DOHH2 (cell line): Measurements from ENCODE around the gene ANKMY1.

ENCODE experiments used
- H3F3A ChIP-seq: fragments of 200-600 bp; sonication (generic), shearing (Covaris generic); 2 replicates; pipeline ENCODE4 v1.6.0; 2016; ENCODE audit warnings: antibody characterized with exemption, mild to moderate bottlenecking; ENCODE audit not compliant: control insufficient read depth, insufficient read depth
- H3K27ac ChIP-seq: fragments of 200-600 bp; sonication (generic); 2 replicates; pipeline ENCODE4 v1.5.1; 2014; ENCODE audit warnings: low read depth, mild to moderate bottlenecking, low read length, moderate library complexity
- H3K27me3 ChIP-seq: fragments of 200-600 bp; sonication (generic); 2 replicates; pipeline ENCODE4 v1.6.1; 2014; ENCODE audit warnings: mild to moderate bottlenecking, low read length, mixed read lengths; ENCODE audit not compliant: control insufficient read depth
- H3K36me3 ChIP-seq: fragments of 200-600 bp; sonication (generic); 2 replicates; pipeline ENCODE4 v1.6.1; 2014; ENCODE audit warnings: mild to moderate bottlenecking, low read length, moderate library complexity, mixed read lengths; ENCODE audit not compliant: control insufficient read depth
- H3K4me1 ChIP-seq: fragments of 200-600 bp; sonication (generic); 2 replicates; pipeline ENCODE4 v1.6.1; 2014; ENCODE audit warnings: mild to moderate bottlenecking, low read length, mixed read lengths; ENCODE audit not compliant: control insufficient read depth
- H3K4me2 ChIP-seq: fragments of 200-600 bp; sonication (generic); 2 replicates; pipeline ENCODE4 v1.6.0; 2014; ENCODE audit warnings: mild to moderate bottlenecking, low read length, moderate library complexity
- H3K4me3 ChIP-seq: fragments of 200-600 bp; sonication (generic); 2 replicates; pipeline ENCODE4 v1.5.1; 2014; ENCODE audit warnings: mild to moderate bottlenecking, low read length, mixed read lengths
- H3K79me2 ChIP-seq: fragments of 200-600 bp; sonication (generic); 2 replicates; pipeline ENCODE4 v1.6.1; 2014; ENCODE audit warnings: mild to moderate bottlenecking, low read length, mixed read lengths; ENCODE audit not compliant: control insufficient read depth
- H3K9me2 ChIP-seq: fragments of 200-600 bp; sonication (generic); replicated peaks from 2 replicates; pipeline ENCODE4 v1.6.1; 2014; ENCODE audit warnings: mild to moderate bottlenecking, low read length, mixed read lengths; ENCODE audit not compliant: control insufficient read depth
- H3K9me3 ChIP-seq: fragments of 200-600 bp; sonication (generic); 2 replicates; pipeline ENCODE4 v1.6.1; 2014; ENCODE audit warnings: antibody characterized with exemption, low read length, mixed read lengths; ENCODE audit not compliant: control insufficient read depth, insufficient read depth
- H4K20me1 ChIP-seq: fragments of 200-600 bp; sonication (generic); 2 replicates; pipeline ENCODE4 v1.6.0; 2014; ENCODE audit warnings: low read depth, mild to moderate bottlenecking, antibody characterized with exemption, low read length, moderate library complexity; ENCODE audit not compliant: control insufficient read depth, insufficient read depth
- EZH2phosphoT487 ChIP-seq: fragments of 200-600 bp; sonication (generic); IDR thresholded peaks from 2 replicates; pipeline ENCODE4 v1.6.1; 2017; ENCODE audit warnings: borderline replicate concordance, mild to moderate bottlenecking, antibody characterized with exemption, low read length, moderate library complexity, mixed read lengths
- TF ChIP-seq, protein P1 (sequence below): fragments of 200-600 bp; sonication (generic); IDR thresholded peaks from one replicate; pipeline ENCODE4 v1.5.1; 2014; ENCODE audit warnings: antibody characterized with exemption, mild to moderate bottlenecking, low read depth, low read length; ENCODE audit not compliant: poor library complexity, severe bottlenecking

The ANKMY1 gene

DNA sequence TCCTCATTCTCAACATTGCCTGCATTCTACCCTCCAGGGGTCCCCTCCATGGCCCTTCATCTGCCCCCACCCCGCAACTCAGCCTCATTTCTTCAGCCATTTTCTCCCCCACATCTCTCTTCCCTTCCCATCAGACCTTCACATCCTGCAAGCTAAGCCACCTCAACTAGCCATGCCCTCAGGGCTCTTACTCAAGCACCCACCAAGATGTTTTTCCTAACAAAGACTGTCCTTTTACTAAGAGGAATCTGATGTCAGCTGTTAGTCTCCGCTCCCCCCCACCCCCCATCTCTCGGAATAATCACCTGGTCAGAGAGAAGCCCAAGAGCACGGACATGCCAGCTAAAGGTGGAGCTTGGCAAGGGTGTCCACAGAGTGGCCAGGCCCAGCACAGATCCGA lies 24.0 kb upstream of the ANKMY1 start:
- Histone ChIP-seq H3K4me3 (no peak overlapping the region), H3F3A (peaks cover 18% of the 10 kb centered on the region), H4K20me1 (no peaks in the 10 kb centered on the region), H3K27me3 (no peaks in the 10 kb centered on the region), H3K9me2 (no peaks in the 10 kb centered on the region), H3K36me3 (peaks cover 62% of the 10 kb centered on the region), H3K4me2 (no peak overlapping the region), H3K79me2 (peaks cover 67% of the 10 kb centered on the region), H3K4me1 (peaks cover 66% of the 10 kb centered on the region), H3K27ac (no peak overlapping the region), H3K9me3 (no peaks in the 10 kb centered on the region)
- TF ChIP-seq EZH2phosphoT487 = no peak
- TF ChIP-seq, protein P1, sequence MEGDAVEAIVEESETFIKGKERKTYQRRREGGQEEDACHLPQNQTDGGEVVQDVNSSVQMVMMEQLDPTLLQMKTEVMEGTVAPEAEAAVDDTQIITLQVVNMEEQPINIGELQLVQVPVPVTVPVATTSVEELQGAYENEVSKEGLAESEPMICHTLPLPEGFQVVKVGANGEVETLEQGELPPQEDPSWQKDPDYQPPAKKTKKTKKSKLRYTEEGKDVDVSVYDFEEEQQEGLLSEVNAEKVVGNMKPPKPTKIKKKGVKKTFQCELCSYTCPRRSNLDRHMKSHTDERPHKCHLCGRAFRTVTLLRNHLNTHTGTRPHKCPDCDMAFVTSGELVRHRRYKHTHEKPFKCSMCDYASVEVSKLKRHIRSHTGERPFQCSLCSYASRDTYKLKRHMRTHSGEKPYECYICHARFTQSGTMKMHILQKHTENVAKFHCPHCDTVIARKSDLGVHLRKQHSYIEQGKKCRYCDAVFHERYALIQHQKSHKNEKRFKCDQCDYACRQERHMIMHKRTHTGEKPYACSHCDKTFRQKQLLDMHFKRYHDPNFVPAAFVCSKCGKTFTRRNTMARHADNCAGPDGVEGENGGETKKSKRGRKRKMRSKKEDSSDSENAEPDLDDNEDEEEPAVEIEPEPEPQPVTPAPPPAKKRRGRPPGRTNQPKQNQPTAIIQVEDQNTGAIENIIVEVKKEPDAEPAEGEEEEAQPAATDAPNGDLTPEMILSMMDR = no peak

DNA sequence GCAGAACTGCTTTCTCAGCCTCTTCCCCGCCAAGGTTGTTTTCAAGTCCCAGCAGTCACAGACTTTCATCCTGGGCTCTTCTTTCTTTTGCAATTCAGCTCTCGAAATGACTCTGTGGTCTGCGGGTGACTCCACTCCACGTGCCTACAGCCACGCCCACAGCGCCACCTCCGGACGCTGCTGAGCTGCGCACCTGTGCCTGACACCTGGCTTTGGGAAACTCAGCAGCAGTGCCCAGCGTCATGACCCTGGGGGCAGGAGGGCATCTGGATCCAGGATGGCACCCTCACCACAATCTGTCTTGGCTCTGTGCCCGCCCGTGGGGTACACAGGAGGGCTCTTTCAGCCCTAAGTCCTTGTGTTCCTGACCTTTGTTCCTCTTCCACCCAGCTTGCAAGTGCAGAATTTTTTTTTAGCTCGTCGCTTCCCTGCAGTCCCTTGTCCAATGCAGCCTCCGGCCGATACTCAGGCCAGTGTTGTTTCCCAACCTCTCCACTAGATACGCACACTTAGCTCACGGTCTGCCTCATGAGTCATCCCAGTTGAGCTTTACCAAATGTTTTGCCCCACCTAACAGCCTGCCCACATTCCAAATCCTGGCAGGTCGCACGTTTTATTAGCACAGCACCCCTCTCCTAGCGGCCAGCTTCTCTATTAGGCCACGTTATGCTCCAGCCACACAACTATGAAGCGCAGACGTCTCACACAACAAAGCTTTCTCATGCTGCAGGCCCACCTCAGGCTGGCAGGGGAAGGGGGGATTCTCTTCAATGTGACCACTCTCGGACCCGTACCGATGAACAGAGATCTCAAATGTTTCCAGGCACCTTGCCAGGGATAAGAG lies 22.2 kb upstream of the ANKMY1 start:
- H3K4me2 ChIP-seq = peak overlapping the region; percentile 10
- H3K79me2 ChIP-seq = peaks cover 57% of the 10 kb centered on the region
- H3K4me3 ChIP-seq = no peak overlapping the region

DNA sequence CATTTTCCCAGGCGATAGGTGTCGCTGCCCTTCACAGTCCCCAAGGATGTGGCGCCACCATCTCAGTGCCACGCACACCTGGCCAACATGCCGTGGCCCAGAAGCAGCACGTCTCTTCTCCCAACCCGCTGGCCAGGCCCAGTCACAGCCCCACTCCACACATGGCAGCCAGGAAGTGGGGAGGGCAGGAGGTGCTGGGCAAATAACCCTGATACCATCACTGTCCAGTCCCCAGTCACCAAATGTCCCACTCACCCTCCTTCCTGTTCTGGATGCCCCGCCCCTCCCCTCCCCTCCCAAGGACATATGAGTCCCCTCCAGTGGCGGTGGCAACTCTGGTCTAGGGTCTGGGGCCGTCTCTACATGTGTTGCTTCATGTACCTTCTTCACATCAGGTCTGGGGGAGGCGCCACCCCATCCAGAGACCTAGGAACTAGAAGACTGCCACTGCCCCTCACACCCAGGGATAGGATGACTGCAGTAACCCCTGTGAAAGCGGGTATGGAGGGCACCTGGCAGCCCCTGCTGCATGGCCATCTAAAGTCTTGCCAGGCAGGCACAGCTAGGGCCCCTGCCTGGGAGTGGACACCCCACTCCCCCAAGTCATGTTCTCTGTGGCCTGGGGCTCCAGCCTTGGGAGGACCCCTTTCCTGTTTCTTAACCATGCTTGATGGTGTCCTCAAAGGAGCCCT lies 21.4 kb upstream of the ANKMY1 start:
- Histone ChIP-seq H3K4me3 (no peak overlapping the region), H3K9me3 (no peaks in the 10 kb centered on the region), H3K4me2 (peak overlapping the region; percentile 10), H3K4me1 (peaks cover 53% of the 10 kb centered on the region), H3F3A (peaks cover 3% of the 10 kb centered on the region; the same call in 1 of the 2 replicates), H3K36me3 (peaks cover 71% of the 10 kb centered on the region), H3K9me2 (no peaks in the 10 kb centered on the region), H3K79me2 (peaks cover 56% of the 10 kb centered on the region), H3K27ac (peak overlapping the region; percentile 41), H3K27me3 (no peaks in the 10 kb centered on the region), H4K20me1 (no peaks in the 10 kb centered on the region)
- no peak for TF ChIP-seq EZH2phosphoT487
- TF ChIP-seq, protein P1 = no peak

More for the DNA sequence above, 22.2 kb upstream of the ANKMY1 start:
- no peaks in the 10 kb centered on the region for H3K27me3 ChIP-seq
- no peaks in the 10 kb centered on the region for H4K20me1 ChIP-seq
- H3K36me3 ChIP-seq = peaks cover 69% of the 10 kb centered on the region
- H3K9me2 ChIP-seq = no peaks in the 10 kb centered on the region
- peaks cover 59% of the 10 kb centered on the region for H3K4me1 ChIP-seq
- peaks cover 8% of the 10 kb centered on the region for H3F3A ChIP-seq
- no peaks in the 10 kb centered on the region for H3K9me3 ChIP-seq
- TF ChIP-seq, protein P1 = peak; percentile 58
- no peak for TF ChIP-seq EZH2phosphoT487
- peak overlapping the region; percentile 41 for H3K27ac ChIP-seq
